ENCODE measurements around the gene KCNIP4.

KCNIP4 gene

DNA sequence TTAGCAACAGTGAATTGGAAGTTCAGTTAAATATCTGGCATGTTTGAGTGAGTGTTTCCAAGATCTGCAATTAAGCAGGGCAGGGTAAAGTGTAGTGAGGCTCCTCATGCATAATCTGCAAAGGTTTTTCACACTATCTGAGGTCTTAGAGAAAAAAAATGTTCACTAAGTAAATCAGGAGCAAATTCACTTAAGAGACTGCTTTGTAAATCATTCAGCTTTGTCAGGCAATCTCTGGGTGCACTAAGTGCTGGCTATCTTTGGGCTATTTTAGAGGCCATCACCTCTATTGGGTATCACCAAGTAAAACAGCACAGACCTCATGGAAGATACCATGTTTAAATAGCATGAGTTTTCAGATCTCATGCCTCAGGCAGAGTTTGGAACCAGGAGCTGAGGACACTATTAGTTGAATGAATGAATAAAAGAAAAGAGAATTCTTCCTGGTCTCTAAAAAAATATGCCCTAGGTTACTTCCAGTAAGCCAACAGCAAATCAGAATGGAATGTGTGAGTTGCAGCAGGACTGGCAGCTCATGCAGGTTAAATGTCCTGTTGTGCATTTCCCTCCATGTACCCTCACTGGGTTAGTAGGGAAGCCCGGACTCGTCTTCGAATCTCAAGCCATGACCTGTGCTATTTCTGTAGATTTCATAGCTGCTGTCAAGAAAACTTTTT lies 195.3 kb downstream of the KCNIP4 start:
- DNase-seq, result no peak

DNA sequence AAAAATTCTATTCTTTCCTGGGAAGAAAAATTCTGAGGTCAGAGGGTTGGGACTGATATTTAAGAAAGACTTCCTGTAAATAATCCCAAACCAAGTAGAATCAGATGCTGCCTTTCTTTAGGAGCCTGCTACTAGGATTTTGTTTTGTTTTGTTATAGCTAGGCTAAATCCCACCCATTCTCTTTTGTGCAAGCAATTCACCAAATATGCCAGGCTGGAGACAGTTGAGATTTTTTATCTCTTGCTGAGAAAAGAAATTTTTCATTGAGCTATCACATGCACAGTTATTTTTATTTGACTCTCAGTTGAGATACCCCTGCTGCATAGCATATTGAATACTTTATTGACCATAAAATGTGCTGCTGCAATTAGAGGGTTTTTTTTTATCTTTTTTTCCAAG lies 196.0 kb downstream of the KCNIP4 start:
- DNase-seq, result no peak

DNA sequence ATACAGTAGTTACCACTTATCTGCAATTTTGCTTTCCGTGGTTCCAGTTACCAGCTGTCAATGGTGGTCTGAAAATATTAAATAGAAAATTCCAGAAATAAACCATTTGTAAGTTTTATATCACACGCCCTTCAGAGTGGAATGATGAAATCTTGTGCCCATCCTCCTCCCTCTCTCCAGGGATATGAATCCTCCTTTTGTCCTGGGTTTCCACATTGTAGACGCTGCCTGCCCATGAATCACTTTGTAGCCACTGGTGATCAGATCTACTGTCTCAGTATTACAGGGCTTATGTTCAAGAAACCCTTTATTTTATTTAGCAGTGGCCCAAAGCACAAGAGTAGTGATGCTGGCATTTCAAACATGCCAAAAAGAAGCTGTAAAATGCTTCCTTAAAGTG lies 198.6 kb downstream of the KCNIP4 start:
- DNase-seq, result no peak

DNA sequence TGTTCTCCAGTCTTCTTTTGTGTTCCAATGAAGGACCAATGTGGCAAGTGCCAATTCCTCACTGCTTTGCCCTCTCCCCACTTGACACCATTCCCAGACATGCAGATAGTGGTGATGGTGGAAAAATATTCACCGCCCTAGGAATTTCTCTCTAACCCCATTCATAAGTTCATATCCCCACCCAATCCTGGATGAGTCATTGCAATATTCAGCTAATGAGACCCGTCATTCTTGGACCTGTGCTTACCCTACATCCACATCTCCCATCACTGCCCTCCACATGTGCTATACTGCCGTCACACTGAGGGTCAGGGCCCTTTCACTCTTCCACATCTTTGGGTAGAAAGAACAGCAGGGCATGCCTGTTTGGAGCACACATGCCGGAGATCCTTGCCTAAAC lies 199.2 kb downstream of the KCNIP4 start:
- no peak for DNase-seq

DNA sequence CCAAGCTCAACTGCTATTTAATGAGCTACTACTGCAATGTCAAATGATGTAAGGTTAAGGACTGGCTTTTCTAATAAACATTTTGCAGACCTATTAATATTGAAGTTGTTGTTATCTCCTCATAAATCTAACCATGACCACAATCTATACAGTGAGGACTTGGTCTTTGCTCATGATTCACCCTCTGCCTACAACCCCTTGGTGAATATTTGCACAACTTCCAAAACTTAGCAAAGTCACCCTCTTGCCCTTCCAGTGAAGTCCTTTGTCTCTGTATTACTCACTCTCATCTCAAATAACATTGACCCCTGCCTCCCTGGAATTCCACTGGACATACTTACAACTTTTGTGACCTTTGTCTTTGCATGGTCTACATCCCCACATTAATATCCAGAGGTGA lies 204.5 kb downstream of the KCNIP4 start:
- no peak for DNase-seq

DNA sequence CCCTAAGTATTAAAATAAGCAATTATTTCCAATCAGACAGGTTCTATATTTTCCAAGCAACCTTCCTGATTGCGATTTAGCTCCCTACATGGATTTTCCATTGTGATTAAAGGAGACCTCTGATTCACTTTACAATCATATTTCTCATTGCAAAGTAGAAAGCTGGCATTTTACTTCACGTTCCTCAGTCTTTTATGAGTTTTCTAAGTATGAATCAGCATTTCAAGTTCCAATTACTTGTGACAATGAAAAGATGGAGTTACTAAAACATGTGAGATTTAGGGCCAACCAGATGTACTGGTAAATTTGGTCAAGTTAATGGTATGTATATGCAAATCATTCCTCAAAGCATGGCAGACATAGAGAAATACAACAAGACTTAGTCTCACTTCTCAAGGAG lies 206.2 kb downstream of the KCNIP4 start:
- DNase-seq, result no peak

DNA sequence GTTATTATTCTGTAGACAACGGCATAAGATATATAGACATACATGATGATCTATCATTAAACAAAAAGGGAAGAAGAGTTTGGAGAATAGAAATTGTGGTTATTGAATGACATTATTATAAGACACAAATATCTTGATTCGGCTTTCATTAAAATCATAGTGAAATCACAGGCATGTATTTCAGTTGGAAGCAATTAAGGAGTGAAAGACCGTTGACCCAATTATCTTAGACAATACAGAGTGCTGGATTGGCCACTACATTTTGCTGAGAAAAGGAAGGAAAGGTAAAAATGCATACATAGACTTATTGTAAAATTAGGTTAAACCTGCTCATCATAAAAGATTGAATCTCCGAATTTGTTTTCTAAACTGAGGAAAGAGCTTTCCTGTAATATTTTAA lies 209.8 kb downstream of the KCNIP4 start:
- no peak for DNase-seq

DNA sequence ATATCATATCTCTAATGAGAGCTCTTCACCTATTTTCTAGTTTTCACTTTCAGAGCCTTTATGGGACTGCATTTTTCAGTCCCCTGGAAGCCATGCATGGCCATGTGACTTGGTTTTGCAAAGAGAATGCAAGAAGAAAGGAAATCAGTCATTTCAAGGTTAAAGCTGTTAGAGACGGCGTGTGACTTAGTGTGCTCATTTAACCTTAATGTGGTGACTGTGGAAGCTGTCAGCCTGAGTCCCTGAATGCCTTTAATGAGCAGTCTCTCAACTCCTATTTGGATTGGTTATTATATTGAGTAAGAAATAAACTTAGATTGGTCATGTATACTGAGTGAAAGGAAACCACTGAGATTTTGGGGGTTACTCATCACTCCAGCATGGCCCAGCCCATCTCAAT lies 212.7 kb downstream of the KCNIP4 start:
- DNase-seq, result no peak

DNA sequence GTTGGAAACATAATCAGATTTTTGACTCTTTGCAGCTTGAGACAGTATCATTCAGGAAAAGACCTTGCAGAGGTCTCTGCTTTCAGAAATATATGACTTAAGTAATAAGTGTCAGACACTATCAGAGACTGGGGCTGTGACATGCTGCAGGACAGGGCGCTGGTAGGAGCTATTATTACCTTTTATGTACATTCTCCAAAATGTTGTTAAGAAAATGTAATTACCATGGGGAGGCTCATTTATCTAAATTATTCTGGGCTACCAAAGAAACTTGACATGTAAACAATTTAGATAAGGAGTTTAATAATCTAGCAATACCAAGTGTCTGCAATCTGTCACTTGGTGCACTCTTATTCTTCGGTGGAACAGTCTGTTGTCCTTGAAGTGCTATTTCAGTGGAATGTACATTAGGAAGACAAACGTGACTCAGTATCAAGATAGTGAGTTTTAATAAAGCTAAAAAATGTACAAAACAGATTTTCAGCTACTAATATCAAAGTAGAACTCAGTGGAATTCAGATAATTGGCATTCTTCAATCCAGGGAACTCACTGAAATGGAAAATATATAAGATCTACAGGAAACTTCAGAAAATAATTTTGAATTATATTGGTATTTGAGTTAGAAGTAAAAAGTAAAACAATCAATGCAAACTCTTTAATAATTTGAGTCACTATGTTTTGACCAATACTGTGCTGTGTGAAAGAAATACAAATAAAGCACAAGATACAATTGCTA lies 214.5 kb downstream of the KCNIP4 start:
- DNase-seq, result no peak

DNA sequence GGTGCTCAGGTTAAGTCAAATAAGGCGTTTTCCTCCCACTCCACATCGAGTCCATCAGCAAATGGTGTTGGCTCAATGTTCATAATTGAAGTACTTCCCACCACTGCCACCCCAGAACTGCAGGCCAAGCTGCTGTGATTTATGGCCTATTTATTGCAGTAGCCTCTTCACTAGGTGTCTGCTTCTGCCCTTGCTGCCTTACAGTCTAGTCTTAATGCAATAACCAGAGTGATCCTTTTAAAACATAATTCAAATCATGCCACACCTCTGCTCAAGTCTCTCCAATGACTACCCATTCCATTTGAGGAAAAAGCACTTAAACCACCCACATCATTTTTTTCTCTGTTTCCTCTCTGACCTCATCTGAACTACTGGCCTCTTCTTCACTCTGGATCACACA lies 220.3 kb downstream of the KCNIP4 start:
- no peak for DNase-seq

DNA sequence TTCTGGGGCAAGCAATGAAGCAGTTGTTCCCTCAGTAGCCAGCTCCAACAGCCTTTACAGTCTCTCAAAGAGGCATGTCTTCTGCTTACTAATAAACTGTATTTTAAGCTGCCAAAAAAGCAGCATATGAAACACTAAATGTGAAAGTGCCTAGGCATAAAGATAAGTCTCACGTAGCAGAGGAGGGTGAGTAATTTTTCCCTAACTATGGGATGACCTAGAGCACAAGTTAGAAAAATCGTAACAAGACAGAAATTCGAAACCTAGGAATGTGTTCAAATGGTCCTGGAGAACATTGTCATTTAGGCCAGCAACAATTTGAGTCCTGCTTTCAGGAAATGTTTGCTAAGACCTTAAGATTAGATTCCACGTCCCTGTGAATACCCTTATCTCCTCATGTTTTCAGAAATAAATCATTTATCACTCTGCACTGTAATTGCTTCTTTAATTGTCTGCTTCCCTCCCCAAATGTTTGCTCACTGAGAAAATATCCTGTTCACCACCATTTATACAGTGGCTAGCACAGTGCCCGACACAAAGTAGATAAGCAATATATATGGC lies 222.2 kb downstream of the KCNIP4 start:
- no peak for DNase-seq

DNA sequence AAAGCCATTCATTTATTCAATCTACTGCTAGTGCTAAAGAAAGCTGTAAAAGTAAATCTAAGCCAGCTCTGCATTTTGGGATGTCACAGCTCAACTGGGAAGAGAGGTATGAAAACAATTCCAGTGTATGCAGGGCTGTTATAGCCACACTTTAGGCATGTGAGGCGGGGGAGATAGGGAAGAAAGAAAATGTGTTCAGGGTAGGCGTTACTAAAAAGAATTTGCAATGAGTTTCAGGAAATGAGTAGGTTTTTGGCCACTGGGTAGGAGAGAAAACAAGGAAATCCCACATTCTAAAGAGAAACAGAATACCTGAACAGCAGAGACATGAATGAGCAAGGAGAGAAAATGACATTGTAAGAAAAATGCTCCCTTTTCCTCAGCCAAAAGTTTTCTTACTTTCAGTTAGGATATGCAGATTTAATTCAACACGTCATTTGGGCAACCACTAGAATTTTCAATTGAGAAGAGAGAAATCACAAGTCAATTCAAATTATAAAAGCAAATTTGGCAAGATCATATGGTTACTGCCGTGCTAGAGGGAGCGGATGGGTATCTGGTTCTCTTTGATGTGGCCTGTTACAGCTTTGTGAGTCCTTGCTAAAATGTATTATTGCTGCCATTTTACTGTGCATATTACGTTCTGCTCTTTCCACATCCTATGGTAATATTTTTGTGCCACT lies 226.3 kb downstream of the KCNIP4 start:
- no peak for DNase-seq

DNA sequence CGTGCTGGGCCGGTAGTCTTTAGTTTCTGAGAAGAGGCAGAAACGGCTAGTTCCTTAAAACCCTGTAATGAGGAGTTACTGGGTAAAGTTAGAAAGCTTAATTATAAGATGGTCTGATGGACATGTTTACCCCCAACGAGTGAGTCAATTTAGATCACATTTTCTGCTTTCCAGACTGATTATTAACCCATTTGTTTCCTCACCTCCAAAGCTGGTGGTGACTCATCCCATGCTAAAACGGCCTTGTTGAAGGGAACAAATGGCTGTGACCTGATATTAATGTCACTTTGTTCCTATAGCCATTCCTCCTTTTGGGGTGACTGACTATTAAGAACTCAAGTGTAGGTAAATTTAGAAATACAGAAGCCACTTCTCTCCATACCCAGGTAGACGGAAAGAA lies 232.0 kb downstream of the KCNIP4 start:
- no peak for DNase-seq

DNA sequence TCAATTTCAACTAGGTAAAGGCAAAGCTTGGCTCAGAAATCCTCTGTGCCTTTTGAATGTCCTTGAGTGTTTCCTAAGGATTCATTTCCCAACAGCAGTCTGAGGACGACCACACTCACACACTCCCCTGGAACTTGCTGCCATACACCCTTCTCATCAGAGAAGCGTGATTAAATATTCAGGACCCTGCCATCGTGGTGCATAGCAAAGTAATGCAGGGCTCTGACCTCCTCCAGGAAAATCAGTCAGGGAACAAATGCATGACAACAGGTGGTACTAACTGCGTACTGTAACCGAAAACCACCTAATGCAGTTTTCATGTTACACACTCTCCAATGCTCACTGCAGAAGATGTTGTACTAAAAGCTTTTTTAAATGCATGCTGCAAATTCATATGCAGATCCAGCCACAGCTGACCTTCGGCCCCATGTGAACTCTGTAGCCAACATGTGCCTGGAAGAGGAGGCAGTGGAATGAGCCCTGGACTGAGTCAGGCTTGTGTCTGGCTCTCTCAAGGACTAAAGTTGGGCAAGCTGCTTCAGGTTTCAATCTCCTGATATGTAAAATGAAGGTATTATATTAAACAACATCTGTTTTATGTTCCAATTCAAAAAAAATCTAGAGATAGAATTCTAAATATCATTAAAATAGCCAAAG lies 238.3 kb downstream of the KCNIP4 start:
- no peak for DNase-seq

DNA sequence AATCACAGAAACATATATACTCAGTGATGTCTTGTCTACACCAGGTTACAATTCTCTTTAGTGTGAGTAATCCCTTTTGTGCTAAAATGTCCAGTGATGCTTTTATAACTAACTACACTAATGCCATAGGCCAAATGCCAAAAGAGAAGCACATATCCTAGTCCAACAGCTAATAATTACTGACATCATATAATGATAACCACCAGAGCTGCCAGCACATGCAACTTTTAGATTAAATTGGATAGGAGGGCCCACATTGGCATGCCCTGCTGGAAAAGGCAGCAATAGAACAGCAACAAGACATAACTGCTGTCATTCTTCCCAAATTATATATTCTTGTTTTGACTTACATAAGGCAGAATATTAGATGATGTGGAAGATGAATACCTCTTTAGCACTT lies 238.8 kb downstream of the KCNIP4 start:
- no peak for DNase-seq

DNA sequence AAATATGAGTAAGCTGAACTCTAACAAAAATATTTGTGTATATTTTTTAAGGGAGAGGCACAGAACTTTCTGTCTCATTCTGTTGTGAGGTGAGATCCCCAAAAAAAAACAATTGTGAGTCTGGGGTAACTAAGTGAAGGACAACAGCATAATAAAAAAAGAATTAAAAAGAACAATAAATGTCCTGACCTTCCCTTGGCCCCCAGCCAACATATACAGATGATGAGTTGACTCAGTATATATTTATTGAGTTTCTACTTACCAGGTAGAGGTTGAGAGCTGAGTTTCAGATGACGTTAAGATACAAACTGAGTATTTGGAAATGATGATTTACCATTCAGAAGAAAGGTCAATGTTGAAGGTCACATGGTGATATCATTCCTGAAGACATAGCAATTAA lies 239.5 kb downstream of the KCNIP4 start:
- no peak for DNase-seq

DNA sequence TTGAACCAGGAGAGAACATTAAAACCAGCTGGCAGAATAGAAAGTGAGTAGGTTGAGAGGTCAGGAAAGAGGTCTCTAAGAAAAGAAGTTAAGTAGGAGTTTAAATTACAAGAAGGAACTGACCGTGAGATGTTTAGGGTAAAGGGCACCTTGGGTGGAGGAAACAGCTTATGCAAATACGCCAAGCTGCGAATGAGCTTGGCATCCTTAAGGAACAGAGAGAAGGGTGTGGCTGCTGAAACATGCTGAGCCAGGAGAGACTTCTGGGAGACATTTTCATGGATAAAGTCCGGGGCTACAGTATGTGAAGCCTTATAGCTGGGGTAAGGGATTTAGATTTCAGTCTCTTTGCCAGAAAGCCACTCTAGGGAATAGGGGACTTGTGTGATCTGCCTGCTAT lies 249.1 kb downstream of the KCNIP4 start:
- no peak for DNase-seq

DNA sequence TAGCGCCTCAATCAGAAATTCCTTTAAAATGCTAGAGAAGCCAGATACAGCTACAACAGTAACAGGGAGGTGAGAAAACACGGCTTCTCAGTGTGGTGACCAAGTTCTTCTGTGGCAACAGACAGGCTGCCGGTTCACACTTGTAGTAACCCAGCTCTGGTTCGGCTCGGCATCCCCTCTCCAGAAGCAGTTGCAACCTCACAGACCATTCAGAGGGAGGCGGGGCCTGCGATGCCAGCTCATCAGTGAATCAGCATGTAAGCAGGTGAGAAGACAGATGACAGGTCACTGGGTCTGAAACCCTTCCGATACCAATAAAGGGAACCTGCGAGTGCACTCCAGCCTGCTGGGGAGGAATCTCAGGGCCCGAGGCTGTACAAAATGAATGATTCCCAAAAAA lies 251.0 kb downstream of the KCNIP4 start:
- DNase-seq, result no peak

DNA sequence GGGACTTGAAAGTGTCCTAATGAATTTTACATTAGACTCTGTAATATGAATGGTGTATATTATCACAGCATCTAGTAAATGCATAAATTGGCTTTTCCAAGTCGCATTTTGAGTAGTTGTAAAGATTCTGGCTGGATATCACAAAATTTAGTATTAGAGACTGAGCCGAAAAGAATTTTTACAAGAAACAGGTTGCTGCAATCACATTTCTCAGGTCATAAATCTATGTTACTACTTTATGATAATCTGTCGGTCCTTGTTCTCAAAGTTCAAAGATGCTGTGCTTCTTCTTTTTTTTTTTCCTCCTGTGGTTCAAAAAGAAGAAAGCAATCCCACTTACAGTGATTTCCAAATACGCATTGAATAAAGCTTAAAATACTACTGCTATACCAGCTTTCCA lies 253.4 kb downstream of the KCNIP4 start:
- DNase-seq, result no peak

DNA sequence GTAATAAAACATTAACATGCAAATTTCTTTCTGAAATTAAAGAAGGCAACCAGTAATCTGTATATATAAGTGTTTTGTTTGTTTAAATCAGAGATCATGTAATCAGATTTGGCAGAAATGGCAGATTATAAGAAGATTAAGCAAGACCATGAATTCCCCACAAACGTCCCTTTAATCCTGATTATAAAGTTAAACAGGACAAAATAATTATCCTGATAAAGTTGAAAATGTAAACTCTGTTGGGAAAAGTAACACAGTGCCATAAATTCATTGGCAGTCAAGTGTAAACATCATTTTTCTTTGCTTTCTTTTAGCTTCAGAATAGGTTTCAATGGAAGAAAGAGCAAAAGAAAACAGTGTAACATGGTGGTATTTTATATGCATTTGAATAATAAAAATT lies 256.3 kb downstream of the KCNIP4 start:
- no peak for DNase-seq

DNA sequence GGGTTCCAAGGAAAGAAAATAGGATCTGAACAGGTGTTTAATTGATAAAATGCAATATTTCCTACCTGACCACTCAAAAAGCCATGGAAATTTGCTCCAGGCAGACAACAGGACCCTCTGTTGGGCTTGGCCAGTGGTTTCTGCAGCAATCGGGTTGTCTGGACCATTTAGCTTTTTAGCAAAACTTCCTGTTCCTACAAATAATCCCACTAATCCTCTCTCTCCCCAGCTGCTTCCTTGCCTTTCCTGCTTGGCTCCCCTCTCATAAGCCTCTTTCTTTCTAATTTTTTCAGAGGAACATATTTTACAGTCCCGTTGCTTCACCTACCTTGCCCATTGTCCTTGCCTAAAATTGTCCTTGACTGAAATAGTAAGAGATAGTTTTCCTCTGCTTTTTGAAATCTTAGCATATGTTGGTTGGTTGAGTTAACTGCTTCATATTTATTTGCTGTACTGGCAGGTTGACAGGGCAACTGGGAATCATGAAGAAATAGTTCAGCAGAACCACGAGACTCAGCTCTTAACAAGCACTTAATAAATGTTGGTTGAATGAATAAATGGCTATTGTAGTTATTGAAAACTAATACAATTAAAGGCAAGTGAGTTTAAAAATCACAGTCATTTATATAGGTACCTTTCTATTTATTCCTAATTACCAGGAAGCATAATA lies 259.8 kb downstream of the KCNIP4 start:
- DNase-seq, result no peak

DNA sequence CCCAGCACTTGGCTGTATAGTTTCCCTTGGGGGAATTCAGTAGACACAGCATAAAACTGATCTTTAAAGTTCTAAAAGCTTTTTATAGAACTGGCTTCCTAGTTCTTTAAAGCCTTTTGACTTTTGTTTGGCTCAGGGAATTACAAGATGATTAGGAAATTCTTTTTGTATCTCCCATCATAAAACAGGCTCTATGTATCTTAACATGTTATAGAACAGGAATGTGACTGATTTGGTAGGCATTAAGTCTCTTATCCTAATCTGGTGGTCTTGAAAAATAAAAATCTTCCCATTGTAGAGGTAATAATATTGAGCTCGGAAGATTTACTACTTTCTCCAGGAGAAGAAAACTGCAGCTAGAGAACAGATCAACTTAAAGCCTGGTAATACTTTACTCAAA lies 262.7 kb downstream of the KCNIP4 start:
- DNase-seq, result no peak
